DMS53 (cell line): ENCODE measurements around the gene WDFY4.

Experiments
- DNase-seq: peaks from one replicate; lab custom pipeline; 2025; lab: John Stamatoyannopoulos, UW

Gene WDFY4

DNA sequence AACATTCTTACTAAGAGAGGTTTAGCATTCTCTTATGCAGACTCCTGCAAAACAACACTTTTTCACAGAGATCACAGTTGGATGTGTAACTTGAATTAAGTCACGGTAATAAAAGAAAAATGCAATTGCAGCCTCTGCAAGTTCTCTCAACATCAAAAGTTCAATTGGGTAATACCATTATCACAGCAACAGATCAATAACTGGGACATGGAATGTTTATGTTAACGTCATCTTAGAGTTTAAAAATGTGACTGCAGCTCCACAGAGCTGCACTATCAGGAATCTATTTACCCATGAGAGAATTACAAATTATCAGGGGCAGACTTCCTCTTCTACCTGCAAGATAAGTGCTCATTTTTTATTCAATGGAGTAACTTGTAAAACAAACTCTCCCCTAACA, 344.0 kb downstream of the WDFY4 start:
- DNase-seq: no peak

GRCh38 chr10:49029666-49030065, 345.0 kb downstream of the WDFY4 start:
- no peak for DNase-seq
